Muscle of back (tissue), 11 donors: ENCODE measurements around the gene SULF2. TPM values are rescaled to one million over a fixed set of nuclear protein-coding genes. Genes with fewer than 3 reads are reported as not detected.
"Not testable (repeated sequence)": the region's sequence is repeated elsewhere in the genome, so short reads cannot be mapped to it uniquely, and the experiment has no call there.

Experiments used
- DNase-seq, 3 donors: peaks; one replicate each; pipeline versions ENCODE4 v3.0.0 to v3.0.0-alpha.2; 2013
- polyA plus RNA-seq, 10 donors: library from polyadenylated mRNA; unstranded; fragments of 120-200 nt; gene quantifications; one replicate each; pipeline ENCODE4 v1.2.1, GENCODE V29; 2013; ENCODE audit not compliant: insufficient read length in 10 of 10

SULF2 gene
- polyA plus RNA-seq, 10 donors: 38.0 to 101 (median 52.4) TPM

GRCh38 chr20:47809161-47809960 is 24.1 kb upstream of the SULF2 start:
- DNase-seq: peak in 1 of 3 donors; percentile 10

DNA sequence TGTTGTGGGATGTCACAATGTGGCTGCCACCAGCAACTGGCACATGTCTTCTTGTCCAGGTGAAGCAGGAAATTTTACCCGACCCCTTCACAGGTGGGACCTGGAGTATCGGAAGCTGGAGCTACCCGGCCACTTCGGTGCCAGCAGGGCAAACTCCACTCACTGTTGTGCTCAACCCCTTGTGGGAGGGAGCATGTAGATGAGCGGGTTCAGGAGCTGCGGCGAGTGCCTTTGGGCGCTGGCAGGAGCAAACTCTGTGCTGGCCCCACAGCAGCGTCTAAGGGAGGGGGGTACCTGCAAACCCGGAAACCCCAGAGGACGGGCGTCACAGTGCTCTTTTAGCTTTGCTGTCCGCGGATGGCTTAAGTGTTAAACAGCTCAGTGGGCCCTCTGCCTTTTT is 20.7 kb upstream of the SULF2 start:
- no peak for DNase-seq

DNA sequence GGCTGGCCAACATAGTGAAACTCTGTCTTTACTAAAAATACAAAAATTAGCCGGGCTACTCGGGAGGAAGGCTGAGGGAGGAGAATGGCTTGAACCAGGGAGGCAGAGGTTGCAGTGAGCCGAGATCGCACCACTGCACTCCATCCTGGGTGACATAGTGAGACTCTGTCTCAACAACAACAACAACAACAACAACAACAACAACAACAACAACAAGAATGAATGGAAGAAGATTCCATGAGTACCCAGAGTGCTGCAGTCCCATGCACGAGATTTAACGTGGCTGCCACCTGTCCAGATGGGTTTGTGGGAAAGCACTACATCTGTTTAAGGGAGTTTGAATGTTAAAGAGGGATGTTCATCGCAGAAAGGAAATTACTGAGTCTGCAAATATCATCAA is 19.7 kb upstream of the SULF2 start:
- not testable (repeated sequence) for DNase-seq

DNA sequence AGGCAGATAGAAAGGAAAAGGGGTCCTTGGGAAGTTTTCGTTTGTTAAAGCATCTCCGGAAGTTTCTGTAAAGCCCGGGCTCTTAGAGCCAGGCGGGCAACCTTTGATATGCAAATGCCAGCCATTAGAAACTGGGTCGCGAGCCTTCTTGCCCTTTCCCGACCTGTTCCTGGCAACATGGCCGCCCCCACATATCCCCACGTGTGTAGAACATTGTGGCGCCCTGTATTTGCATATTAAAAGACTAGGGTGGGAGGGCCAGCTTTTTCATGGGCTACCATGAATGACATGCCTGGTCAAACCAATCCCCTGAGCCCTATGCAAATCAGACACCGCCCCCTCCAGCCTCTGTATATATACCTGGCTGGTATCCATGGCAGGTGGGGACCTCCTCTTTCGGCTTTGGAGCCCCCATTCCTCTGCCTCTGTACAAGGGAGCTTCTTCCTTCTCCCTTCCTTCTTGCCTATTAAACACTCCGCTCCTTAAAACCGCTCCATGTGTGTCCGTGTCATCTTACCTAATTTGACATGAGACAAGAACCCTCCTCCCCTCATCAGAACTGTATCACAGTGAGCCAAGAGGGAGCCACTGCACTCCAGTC is 19.0 kb upstream of the SULF2 start:
- DNase-seq: not testable (repeated sequence)

- no peak for DNase-seq
Measured at GRCh38 chr20:47802975-47803374, 17.7 kb upstream of the SULF2 start.

DNA sequence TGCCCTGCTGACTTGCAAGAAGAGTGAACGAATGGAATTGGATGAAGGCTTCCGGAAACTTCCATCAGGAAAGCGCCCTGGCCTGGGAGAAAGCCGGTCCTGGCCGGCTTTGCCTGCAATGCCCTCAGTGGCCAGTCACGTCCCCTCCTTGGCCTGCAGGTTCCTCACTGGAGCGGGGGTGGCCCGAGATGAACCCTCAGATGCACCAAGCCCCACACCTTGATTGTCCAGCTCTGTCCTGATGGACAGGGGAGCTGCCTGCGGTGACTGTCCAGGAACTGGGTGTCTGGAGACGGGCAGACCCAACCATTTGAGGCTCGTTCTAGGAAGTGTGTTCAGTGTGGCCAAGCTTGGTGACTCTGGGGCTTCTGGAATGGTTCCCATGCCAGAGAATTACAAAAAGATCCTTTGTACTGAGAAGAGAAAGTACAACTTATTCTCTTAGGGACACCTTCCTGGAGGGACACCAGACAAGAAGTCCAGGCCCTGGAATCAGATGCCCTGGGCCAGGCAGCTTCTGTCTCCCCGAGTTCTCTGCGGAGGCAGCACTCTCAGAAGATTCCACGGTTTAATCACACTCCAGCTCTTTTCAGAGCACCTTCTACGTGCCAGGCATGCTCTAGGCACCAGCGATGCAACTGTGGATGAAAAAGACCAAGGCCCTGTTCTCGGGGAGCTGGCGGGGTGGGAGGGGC is 17.1 kb upstream of the SULF2 start:
- no peak for DNase-seq

DNA sequence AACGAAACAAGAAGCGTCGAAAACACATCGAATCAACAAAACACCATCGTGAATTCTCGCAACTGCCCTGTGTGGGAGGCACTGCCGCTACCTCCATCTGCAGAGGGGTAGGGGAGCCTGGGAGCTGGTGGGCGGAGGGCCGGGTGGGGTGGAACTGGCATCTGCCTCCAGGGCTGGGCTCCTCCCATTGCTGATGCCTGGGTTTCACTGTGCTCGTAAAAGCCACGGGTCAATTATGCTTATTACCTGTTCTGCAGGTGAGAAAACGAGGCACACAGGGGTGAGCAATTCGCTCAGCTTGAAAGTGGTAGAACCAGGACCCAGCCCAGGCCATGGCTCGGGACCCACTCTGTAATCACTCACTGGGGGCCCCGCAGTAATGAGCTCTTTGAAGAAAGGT is 16.5 kb upstream of the SULF2 start:
- no peak for DNase-seq

- DNase-seq: no peak
Measured at GRCh38 chr20:47801079-47801478, 15.8 kb upstream of the SULF2 start.

GRCh38 chr20:47800623-47801022 is 15.3 kb upstream of the SULF2 start:
- DNase-seq: peak in 1 of 3 donors; percentile 48

GRCh38 chr20:47799116-47799715 is 13.9 kb upstream of the SULF2 start:
- DNase-seq: peak in 1 of 3 donors; percentile 48

DNA sequence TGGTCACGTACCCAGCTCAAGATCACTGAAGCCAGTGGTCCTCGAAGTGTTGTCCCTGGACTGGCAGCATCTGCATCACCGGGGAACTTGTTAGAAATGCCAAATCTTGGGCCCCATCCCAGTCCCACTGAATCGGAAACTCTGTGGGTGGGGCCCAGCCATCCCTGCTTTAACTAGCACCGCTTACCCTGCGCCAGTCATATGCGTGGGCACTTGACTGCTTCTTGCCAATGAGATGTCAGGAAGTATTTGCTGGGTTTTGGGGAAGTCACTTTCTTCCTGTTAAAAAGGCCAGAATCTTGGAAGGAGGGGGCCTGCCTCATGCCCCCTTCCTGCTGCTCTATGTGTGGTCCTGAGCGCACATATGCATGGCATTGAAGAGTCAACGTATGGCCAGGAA is 11.7 kb upstream of the SULF2 start:
- DNase-seq: no peak

- DNase-seq: no peak
Measured at GRCh38 chr20:47795214-47795907, 10.1 kb upstream of the SULF2 start.

GRCh38 chr20:47794264-47794663 is 9.0 kb upstream of the SULF2 start:
- not testable (repeated sequence) for DNase-seq

DNA sequence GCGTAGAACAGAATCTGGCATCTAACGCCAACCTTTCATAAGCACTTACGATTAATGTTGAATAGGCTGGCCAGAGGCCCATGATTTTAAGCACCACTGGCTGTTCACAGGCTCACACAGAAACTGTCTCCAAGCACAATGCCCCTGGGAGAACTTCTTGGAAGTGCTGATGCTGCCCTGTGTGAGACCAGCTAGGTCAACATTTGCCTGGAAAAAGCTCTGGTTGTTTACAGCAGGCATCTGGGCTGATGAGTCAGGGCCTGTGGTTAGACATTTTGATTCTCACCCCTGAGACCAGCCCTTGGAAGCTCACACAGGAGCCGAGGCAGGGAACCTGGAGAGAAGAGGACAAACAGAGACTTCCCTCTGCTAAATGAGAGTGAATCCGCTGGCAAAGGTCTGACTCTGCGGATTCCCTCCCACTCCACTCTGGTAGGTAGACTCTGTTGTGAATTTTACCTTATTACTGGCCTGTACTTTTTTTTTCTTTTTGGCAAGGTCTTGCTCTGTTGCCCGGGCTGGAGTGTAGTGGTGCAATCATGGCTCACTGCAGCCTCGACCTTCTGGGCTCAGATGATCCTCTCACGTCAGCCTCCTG is 6.8 kb upstream of the SULF2 start:
- DNase-seq: peak; percentile 61 to 88 (median 81)

DNA sequence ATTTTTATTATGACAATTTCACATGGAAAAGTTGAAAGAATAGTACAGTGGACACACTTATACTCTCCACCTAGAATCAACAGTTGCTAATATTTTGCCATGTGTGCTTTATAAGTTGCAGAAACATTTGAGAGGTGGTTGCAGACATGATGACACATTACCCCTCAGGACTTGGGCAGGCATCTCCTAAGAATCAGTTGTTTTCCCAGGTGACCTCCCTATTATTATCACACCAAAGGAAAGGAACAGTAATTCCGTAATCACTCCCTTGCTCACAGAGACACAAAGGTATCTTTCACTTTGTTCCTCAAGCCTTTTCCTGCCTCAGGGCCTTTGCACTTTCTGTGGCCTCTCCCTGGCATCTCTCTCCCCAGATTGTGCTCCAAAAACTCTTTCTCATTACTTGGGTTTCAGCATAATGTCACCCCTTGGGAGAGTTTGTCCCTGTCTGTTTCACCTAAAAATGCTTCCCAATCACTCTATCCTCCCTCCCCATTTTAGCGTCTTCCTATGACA is 5.9 kb upstream of the SULF2 start:
- DNase-seq: no peak

DNA sequence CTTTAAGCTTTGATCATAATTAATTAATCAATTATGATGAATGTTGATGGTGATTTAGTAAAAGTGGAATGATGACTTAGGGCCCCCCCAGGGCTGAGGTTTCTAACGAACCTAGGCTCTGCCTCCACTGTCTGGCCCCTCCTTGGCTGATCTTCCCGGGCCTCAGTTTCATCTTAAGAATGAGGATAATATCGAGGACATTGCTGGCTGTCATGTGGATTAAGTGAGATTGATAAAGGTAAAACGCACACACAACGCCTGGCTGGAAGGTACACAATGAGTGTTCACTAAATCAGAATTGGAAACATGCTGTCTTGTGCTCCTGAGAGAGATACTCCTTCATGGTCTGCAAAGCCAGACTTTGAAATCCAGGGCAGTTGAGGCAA is 5.3 kb upstream of the SULF2 start:
- no peak for DNase-seq

DNA sequence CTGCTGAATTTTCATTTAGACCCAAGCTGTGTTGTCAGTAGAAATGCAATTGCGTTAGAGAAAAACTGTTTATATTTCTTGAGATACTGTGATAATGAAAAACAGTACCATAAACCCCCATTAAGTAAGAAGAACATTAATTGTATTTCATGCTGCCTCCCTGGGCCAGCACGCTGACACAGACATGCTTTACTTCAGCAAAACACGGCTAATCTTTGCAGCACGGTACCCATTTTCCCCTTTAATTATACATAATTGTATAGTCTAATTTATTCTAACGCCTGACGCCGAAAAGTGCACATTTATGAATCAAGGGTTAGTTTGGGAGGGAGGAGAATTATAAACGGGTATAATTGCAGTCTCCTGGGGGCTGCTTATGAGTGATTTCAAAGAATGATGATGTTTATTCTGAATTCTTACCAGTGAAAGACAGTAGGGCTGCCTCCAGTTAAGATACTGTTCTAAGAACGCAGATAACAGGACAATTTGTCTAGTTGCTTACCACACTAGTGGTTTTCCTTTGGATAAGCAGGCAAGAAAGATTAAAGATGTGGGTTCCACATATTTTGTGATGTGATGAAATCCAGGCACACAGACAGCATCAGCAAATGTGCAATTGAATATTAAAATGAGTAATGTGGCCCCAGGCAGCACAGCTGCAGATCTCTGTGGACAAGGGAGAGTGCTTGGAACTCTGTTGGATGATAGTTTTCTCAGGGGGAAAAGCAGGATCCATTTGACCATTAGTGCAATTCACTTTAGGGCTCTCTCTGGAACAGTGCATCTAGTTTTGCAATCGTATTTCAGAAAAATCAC is 4.7 kb upstream of the SULF2 start:
- DNase-seq: peak in 2 of 3 donors; percentile 51 to 72

DNA sequence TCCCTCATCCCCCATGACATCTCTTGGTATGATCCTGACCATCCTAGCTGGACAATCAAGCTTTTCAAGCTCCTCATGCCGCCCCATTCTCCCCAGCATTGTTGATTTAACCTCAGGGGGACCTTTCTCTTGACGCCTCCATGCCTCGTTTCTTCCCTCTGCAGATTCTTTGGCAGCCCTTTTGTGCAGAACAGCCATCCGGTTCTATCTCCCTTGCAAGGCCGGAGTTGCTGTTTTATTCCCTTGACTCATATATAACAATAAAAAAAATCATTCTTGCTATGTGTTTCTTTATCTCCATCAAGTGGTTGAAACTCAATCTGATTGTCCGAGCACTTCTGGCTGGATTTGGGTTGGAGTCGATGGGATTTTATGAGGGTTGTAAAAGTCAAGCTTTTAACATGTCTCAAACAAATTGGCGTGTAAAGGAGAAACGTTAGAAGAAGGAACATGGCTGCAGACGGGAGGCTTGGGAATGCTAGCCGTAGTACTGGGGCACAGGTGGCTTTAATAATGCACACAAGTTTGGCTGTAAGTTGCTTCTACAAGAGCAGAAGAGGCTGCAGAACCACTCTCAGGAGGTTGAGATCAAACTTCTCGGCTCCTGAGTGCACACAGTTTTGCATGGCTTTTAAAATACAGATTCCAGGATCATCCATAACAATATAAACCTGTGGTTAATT is 3.9 kb upstream of the SULF2 start:
- peak in 1 of 3 donors; percentile 77 for DNase-seq

GRCh38 chr20:47788741-47789080 is 3.4 kb upstream of the SULF2 start:
- no peak for DNase-seq

DNA sequence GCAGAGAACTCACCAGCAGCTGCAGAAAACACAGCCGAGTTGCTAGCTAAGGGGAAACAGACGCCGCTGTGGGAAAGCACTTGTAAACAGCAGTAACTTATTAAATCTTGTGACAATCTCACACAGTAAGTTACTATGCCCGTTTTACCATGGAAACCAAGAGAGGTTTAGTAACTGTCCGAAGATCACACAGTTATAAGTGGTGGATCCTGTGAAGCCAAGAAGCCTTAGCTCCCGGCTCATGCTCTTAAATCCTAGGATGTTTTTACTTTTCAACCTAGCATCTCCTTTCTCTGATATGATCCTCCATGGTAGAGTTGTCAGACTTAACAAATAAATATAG is 1.5 kb upstream of the SULF2 start:
- no peak for DNase-seq
